GM18951 (cell line): Measurements from ENCODE around the gene NPLOC4.

Experiments
- POLR2A ChIP-seq: IDR thresholded peaks from 4 replicates; pipeline ENCODE4 v1.6.1; 2011; ENCODE audit warnings: mild to moderate bottlenecking; ENCODE audit not compliant: insufficient read length, insufficient read depth; ENCODE audit errors: extremely low read depth
- in situ Hi-C: fragments of 300-500 bp; cut with MboI; formaldehyde crosslinking; loops from one replicate; pipeline ENCODE4 v1.12.0; 2022; ENCODE audit warnings: low sequenced_read_pairs, mixed read lengths, inconsistent platforms; ENCODE audit not compliant: unreplicated experiment

The NPLOC4 gene

GRCh38 chr17:81672954-81673353, 36.0 kb upstream of the NPLOC4 start:
- in situ Hi-C loops, result no loop called here
- no peak for TF ChIP-seq POLR2A

GRCh38 chr17:81672504-81672903, 35.6 kb upstream of the NPLOC4 start:
- in situ Hi-C loops, result no loop called here
- TF ChIP-seq POLR2A, result no peak

GRCh38 chr17:81667754-81668153, 30.8 kb upstream of the NPLOC4 start:
- in situ Hi-C loops, result no loop called here
- TF ChIP-seq POLR2A, result no peak

- in situ Hi-C loops, result no loop called here
- peak; percentile 97 for TF ChIP-seq POLR2A
Measured at GRCh38 chr17:81666342-81667191, 29.7 kb upstream of the NPLOC4 start, which contains the start of the genes CCDC137 and OXLD1. CCDC137 (plus strand) TSS chr17:81666737; CDS start chr17:81666767, 30 bp downstream. OXLD1 (minus strand) TSS chr17:81666605; CDS start chr17:81666577, 28 bp downstream.

GRCh38 chr17:81666092-81666341, 29.1 kb upstream of the NPLOC4 start:
- no peak for TF ChIP-seq POLR2A
- in situ Hi-C loops, result no loop called here

DNA sequence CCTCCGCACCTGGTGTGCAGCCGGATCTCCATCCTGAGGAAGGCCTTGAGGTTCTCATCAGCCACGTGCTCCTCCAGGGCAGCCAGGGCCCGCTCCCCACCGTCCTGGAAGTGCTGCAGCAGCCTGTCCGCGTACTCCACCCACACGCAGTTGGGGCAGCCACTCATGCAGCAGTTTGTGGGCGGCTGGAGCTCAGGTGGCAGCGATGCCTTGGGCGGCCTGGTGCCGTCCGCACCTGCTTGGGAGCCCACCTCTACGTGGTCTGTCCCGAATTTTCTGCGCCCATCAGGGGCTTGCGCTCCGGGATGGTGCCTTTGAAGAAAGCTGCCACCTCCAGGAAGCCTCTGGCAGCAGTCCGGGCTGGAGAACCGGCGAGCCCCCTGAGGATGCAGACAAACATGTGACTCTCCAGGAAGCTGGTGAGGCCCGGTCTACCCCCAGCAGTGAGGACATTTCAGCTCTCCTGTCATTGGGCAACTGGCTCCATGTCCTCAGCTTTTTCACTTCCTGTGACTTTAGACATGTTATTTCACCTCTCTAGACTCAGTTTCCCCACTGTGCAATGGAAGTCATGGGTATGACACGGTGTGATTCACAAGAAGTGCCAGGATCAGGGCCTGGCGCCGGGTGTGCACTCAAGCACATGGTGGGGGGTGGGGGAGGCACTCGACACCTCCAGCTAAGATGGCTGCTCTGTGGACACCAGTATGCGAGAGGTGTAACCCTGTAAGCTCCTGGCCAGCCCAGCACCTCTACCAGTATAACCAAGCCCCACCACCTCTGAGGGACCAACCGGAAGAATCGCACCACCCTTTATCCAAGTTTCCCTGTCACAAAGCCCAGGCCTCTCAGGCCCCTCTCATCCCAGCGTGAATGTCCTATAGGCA, 28.5 kb upstream of the NPLOC4 start:
- TF ChIP-seq POLR2A, result no peak
- in situ Hi-C loops, result no loop called here

- TF ChIP-seq POLR2A, result no peak
- in situ Hi-C loops, result no loop called here
Measured at GRCh38 chr17:81664051-81664470, 27.1 kb upstream of the NPLOC4 start.

- in situ Hi-C loops, result no loop called here
- no peak for TF ChIP-seq POLR2A
Measured at GRCh38 chr17:81662002-81662401, 25.1 kb upstream of the NPLOC4 start.

DNA sequence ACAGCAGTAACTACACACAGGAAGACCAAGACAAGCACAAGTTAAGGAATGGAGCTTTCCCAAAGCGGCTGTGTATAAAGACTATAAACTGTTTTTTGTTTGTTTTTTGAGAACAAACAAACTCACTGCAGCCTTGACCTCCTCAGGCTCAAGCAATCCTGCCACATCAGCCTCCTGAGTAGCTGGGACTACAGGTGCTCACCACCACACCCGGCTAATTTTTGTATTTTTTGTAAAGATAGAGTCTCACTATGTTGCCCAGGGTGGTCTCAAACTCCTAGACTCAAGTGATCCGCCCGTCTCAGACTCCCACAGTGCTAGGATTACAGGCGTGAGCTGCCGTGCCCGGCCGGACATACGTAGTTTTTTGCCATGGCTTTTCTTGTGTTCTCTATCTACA, 23.5 kb upstream of the NPLOC4 start:
- TF ChIP-seq POLR2A, result no peak
- in situ Hi-C loops, result no loop called here

GRCh38 chr17:81659038-81659437, 22.1 kb upstream of the NPLOC4 start:
- no peak for TF ChIP-seq POLR2A
- in situ Hi-C loops, result no loop called here

- in situ Hi-C loops, result no loop called here
- TF ChIP-seq POLR2A, result no peak
Measured at GRCh38 chr17:81656835-81657234, 19.9 kb upstream of the NPLOC4 start.

DNA sequence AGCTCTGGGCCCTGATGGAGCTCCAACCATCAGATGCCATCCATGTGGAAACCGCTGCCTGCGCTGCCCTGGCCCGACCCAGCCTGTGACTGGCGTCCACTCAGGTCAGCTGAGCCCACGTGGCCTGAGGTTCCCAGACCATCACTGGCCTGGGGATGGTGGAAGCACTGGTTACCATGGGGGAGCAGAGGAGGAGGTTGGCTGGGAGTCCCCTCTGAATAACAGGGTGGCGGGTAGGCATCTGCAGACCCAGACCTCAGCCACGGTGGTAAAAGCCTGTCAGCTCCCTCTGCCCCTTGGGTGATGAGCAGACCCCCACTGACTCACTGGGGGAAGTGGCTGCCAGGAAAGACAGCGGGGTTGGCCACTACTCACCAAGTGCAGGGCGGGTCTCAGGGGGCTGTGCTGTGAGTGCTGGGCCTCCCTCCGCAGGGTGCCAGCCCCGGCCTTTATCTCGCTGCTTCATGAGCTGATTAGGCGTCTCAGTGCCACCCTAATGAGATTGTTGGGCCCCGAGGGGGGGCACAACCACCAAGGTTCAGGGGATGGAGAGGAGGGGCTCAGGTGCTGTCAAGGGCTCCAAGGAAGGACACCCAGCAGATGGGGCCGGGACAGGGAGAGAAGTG, 19.3 kb upstream of the NPLOC4 start, which contains the start of gene PDE6G:
PDE6G (minus strand) TSS at position 425 of the 626 bp plus-strand sequence. CDS start 3,237 bp downstream, outside the sequence.
- TF ChIP-seq POLR2A, result no peak
- in situ Hi-C loops, result no loop called here
